Measurements from ENCODE around the gene IMMT. TPM values are rescaled to one million over a fixed set of nuclear protein-coding genes. Genes with fewer than 3 reads are reported as not detected.

IMMT gene
- total and polyA plus RNA-seq, 2 donors (not counting 3 experiments of a cell fraction or from before 2014, with no cell fraction given), result 35.6 to 112 TPM

DNA sequence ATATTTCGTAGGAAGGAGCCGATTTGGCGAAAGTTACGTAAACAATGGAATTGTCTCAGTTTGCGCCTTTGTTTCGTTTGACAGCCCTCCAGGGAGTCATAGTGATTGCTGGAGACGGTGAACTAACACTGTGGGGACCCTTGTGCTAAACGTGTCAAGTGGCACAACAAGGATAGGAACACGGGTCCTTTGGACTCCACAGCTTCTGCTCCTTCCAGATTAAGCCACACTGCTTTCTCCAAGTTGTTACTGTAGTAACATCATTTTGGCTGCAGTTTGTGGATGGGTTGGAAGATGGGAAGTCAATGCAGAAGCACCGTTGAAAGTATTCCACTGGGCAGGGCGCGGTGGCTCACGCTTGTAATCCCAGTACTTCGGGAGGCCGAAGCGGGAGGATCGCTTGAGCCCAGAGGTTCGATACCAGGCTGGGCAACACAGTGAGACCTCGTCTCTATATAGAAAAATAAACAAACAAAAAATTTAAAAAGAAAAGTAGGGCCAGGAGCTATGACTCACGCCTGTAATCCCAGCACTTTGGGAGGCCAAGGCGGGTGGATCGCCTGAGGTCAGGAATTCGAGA lies 636 bp upstream of the IMMT start:
- Histone ChIP-seq H3K9me3 (replicated peaks; ENCODE audit: control insufficient read depth, insufficient read depth, low read length) (no peaks in the 10 kb centered on the region), H3K9ac (replicated peaks; ENCODE audit: extremely low read depth, insufficient read depth, low read length) (peak overlapping the region; percentile 95), H3K36me3 (ENCODE audit: control insufficient read depth in 2 of 2, extremely low read depth in 1 of 2, insufficient read depth in 2 of 2, low read length in 2 of 2) (no peaks in the 10 kb centered on the region), H3K27ac (ENCODE audit: insufficient read depth, low read depth, low read length) (peak overlapping the region; percentile 92), H4K20me1 (replicated peaks; ENCODE audit: control insufficient read depth, extremely low read depth, insufficient read depth, low read length) (no peaks in the 10 kb centered on the region), H3K9me1 (replicated peaks; ENCODE audit: control insufficient read depth, extremely low read depth, insufficient read depth, low read length) (no peaks in the 10 kb centered on the region), H3K79me2 (ENCODE audit: control insufficient read depth, insufficient read depth, low read length) (peaks cover 51% of the 10 kb centered on the region), H3K27me3 (ENCODE audit: control insufficient read depth in 2 of 2, insufficient read depth in 2 of 2, low read length in 2 of 2) (no peaks in the 10 kb centered on the region), H2AFZ (ENCODE audit: low read depth, low read length) (peak overlapping the region; percentile 5), H3K4me2 (ENCODE audit: insufficient read depth, low read length) (peak overlapping the region; percentile 85), H3K4me3 (replicated peaks in 1 of 3; ENCODE audit: insufficient read depth in 1 of 3, low read depth in 1 of 3, low read length in 3 of 3) (peak overlapping the region; percentile 61 to 92 (median 81)), H3K4me1 (ENCODE audit: control insufficient read depth, extremely low read depth, insufficient read depth, low read length) (peaks cover 21% of the 10 kb centered on the region)
- BruUV-seq (replicated peaks), result TSS peak; percentile 59
- FAIRE-seq (no peak), DNase-seq (ENCODE audit: low read depth, low spot score) (no peak)
- CTCF ChIA-PET, result interaction anchor here (0.8 to 2.1 kb wide), 3 partner anchors 10 to 25 kb away, joined by 3 to 5 read pairs (median 5); no protein-coding TSS in a partner anchor
- intact Hi-C loops (cut with micrococcal nuclease) (loop anchor here (5.0 kb wide), 1 partner anchor 426 kb away; the partner anchor contains the start of gene RNF103), dilution Hi-C loops (cut with MboI; ENCODE audit: extremely low pct_ligation_motif_present, low sequenced_read_pairs) (no loop called here)
- TF ChIP-seq, protein P1, sequence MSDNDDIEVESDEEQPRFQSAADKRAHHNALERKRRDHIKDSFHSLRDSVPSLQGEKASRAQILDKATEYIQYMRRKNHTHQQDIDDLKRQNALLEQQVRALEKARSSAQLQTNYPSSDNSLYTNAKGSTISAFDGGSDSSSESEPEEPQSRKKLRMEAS (IDR thresholded peaks at IDR 0.05; ENCODE audit: insufficient read depth, insufficient read length), result no peak
- TF ChIP-seq JUN (IDR thresholded peaks at IDR 0.05; ENCODE audit: borderline replicate concordance, insufficient read depth, insufficient read length, low read depth), result no peak
- TF ChIP-seq POLR2AphosphoS5 (IDR thresholded peaks at IDR 0.05; ENCODE audit: insufficient read depth, low read depth, low read length), result no peak
- TF ChIP-seq, protein P2, sequence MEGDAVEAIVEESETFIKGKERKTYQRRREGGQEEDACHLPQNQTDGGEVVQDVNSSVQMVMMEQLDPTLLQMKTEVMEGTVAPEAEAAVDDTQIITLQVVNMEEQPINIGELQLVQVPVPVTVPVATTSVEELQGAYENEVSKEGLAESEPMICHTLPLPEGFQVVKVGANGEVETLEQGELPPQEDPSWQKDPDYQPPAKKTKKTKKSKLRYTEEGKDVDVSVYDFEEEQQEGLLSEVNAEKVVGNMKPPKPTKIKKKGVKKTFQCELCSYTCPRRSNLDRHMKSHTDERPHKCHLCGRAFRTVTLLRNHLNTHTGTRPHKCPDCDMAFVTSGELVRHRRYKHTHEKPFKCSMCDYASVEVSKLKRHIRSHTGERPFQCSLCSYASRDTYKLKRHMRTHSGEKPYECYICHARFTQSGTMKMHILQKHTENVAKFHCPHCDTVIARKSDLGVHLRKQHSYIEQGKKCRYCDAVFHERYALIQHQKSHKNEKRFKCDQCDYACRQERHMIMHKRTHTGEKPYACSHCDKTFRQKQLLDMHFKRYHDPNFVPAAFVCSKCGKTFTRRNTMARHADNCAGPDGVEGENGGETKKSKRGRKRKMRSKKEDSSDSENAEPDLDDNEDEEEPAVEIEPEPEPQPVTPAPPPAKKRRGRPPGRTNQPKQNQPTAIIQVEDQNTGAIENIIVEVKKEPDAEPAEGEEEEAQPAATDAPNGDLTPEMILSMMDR (IDR thresholded peaks at IDR 0.05; ENCODE audit: extremely low read depth in 1 of 2, insufficient read depth in 1 of 2, low read depth in 1 of 2, low read length in 2 of 2), result no peak
- no peak for TF ChIP-seq EZH2 (IDR thresholded peaks at IDR 0.05; ENCODE audit: borderline replicate concordance, low read depth, low read length, severe bottlenecking)
- no peak for TF ChIP-seq POLR2A (IDR thresholded peaks at IDR 0.05; ENCODE audit: low read depth, low read length)
- no peak for TF ChIP-seq MYC (IDR thresholded peaks at IDR 0.05; ENCODE audit: low read depth, low read length)
- no peak for TF ChIP-seq GATA2 (IDR thresholded peaks at IDR 0.05; ENCODE audit: insufficient read depth, insufficient read length, low read depth, low read length)
- no peak for TF ChIP-seq FOS (IDR thresholded peaks at IDR 0.05; ENCODE audit: borderline replicate concordance, insufficient read depth, low read length)
- POLR2A ChIA-PET, result interaction anchor here (0.6 to 1.0 kb wide), 2 partner anchors 25 to 240 kb away, joined by 3 read pairs; no protein-coding TSS in a partner anchor

Measured in endothelial cell of umbilical vein (primary cell).